ENCODE measurements around the gene ARL8A.

DNA sequence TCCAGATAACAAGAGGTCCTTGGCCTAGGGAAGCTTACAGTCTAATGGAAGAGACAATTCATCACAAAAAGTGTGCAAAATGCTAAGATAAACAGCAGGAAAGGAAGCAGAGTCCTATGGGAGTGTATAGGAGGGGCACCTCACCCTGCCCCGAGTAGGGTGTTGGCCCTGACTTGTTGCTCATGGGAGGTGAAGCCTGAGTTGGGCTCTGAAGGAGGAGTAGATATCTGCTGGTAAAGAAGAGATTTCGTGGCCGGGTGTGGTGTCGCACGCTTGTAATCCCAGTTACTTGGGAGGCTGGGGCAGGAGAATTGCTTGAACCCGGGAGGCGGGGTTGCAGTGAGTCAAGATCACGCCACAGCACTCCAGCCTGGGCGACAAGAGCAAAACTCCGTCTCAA is 40.5 kb downstream of the ARL8A start:
- TF ChIP-seq POLR2A (IDR thresholded peaks at IDR 0.05): no peak
- TF ChIP-seq, protein P1, sequence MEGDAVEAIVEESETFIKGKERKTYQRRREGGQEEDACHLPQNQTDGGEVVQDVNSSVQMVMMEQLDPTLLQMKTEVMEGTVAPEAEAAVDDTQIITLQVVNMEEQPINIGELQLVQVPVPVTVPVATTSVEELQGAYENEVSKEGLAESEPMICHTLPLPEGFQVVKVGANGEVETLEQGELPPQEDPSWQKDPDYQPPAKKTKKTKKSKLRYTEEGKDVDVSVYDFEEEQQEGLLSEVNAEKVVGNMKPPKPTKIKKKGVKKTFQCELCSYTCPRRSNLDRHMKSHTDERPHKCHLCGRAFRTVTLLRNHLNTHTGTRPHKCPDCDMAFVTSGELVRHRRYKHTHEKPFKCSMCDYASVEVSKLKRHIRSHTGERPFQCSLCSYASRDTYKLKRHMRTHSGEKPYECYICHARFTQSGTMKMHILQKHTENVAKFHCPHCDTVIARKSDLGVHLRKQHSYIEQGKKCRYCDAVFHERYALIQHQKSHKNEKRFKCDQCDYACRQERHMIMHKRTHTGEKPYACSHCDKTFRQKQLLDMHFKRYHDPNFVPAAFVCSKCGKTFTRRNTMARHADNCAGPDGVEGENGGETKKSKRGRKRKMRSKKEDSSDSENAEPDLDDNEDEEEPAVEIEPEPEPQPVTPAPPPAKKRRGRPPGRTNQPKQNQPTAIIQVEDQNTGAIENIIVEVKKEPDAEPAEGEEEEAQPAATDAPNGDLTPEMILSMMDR (IDR thresholded peaks at IDR 0.05): no peak

All from right lobe of liver (tissue), 4 donors.